ENCODE results near the gene PRAF2.

PRAF2 gene

GRCh38 chrX:49075347-49075746 lies 1.5 kb upstream of the PRAF2 start:
- Histone ChIP-seq H3K27ac (replicated peaks) (no peak overlapping the region), H3K27me3 (ENCODE audit: insufficient read depth, poor library complexity, severe bottlenecking) (no peaks in the 10 kb centered on the region), H3K4me3 (replicated peaks; ENCODE audit: insufficient read depth, low read length) (no peak overlapping the region)
- DNase-seq (ENCODE audit: low read depth in 1 of 2, low spot score in 1 of 2): no peak
- TF ChIP-seq SPI1 (IDR thresholded peaks at IDR 0.05; ENCODE audit: borderline replicate concordance, low read depth) (no peak), CTCF (IDR thresholded peaks at IDR 0.05; ENCODE audit: insufficient read depth, low read length) (no peak), POLR2AphosphoS5 (IDR thresholded peaks at IDR 0.05; ENCODE audit: low read depth) (no peak), GABPA (IDR thresholded peaks at IDR 0.05; ENCODE audit: low read depth) (no peak), REST (IDR thresholded peaks at IDR 0.05; ENCODE audit: insufficient replicate concordance, low read depth) (no peak)

- H3K27me3 ChIP-seq (ENCODE audit: insufficient read depth, poor library complexity, severe bottlenecking): no peaks in the 10 kb centered on the region
- no peak overlapping the region for H3K27ac ChIP-seq (replicated peaks)
- no peak for TF ChIP-seq CTCF (IDR thresholded peaks at IDR 0.05; ENCODE audit: insufficient read depth, low read length)
- TF ChIP-seq POLR2AphosphoS5 (IDR thresholded peaks at IDR 0.05; ENCODE audit: low read depth): no peak
- no peak for TF ChIP-seq SPI1 (IDR thresholded peaks at IDR 0.05; ENCODE audit: borderline replicate concordance, low read depth)
- no peak for TF ChIP-seq REST (IDR thresholded peaks at IDR 0.05; ENCODE audit: insufficient replicate concordance, low read depth)
- no peak for TF ChIP-seq GABPA (IDR thresholded peaks at IDR 0.05; ENCODE audit: low read depth)
- no peak for DNase-seq (ENCODE audit: low read depth in 1 of 2, low spot score in 1 of 2)
- no peak overlapping the region for H3K4me3 ChIP-seq (replicated peaks; ENCODE audit: insufficient read depth, low read length)
Measured at GRCh38 chrX:49072712-49073095, 1.1 kb downstream of the PRAF2 start.

GRCh38 chrX:49071877-49072711 lies 1.7 kb downstream of the PRAF2 start:
- TF ChIP-seq POLR2AphosphoS5 (IDR thresholded peaks at IDR 0.05; ENCODE audit: low read depth) (no peak), CTCF (IDR thresholded peaks at IDR 0.05; ENCODE audit: insufficient read depth, low read length) (no peak), GABPA (IDR thresholded peaks at IDR 0.05; ENCODE audit: low read depth) (no peak), REST (IDR thresholded peaks at IDR 0.05; ENCODE audit: insufficient replicate concordance, low read depth) (no peak), SPI1 (IDR thresholded peaks at IDR 0.05; ENCODE audit: borderline replicate concordance, low read depth) (no peak)
- H3K4me3 ChIP-seq (replicated peaks; ENCODE audit: insufficient read depth, low read length): no peak overlapping the region
- H3K27me3 ChIP-seq (ENCODE audit: insufficient read depth, poor library complexity, severe bottlenecking): no peaks in the 10 kb centered on the region
- H3K27ac ChIP-seq (replicated peaks): no peak overlapping the region
- no peak for DNase-seq (ENCODE audit: low read depth in 1 of 2, low spot score in 1 of 2)

Data from HL-60 (cell line).